Thyroid gland (tissue), 4 donors: ENCODE data around the gene DPEP1. TPM values are rescaled to one million over a fixed set of nuclear protein-coding genes. Genes with fewer than 3 reads are reported as not detected.

Experiments
- DNase-seq, 2 donors: peaks; one replicate each; pipeline ENCODE4 v3.0.0-alpha.2; 2019
- H3K27ac ChIP-seq, 3 donors: fragments of 200-600 bp; sonication (generic); 1 replicate in 2 of 3; 2 replicates in 1 of 3; pipeline ENCODE4 v1.5.1; 2016 to 2019; ENCODE audit warnings: mild to moderate bottlenecking in 1 of 3, moderate library complexity in 1 of 3
- H3K27me3 ChIP-seq: fragments of 200-600 bp; sonication (generic); one replicate; pipeline ENCODE4 v1.5.1; 2019
- H3K36me3 ChIP-seq, 2 donors: fragments of 200-600 bp; sonication (generic); one replicate each; pipeline ENCODE4 v1.5.1; 2016 to 2019
- H3K4me1 ChIP-seq, 2 donors: fragments of 200-600 bp; sonication (generic); one replicate each; pipeline ENCODE4 v1.5.1; 2017 to 2019
- H3K4me3 ChIP-seq, 3 donors: fragments of 200-600 bp; sonication (generic); replicated peaks in 1 of 3; 1 replicate in 2 of 3; 2 replicates in 1 of 3; pipeline ENCODE4 v1.5.1; 2016; ENCODE audit warnings: mild to moderate bottlenecking in 1 of 3
- H3K9me3 ChIP-seq: fragments of 200-600 bp; sonication (generic); one replicate; pipeline ENCODE4 v1.5.1; 2017
- POLR2A ChIP-seq, 2 donors: fragments of 450-650 bp; IDR thresholded peaks; one replicate each; pipeline ENCODE4 v1.6.1; 2017; ENCODE audit warnings: antibody characterized with exemption in 2 of 2, mild to moderate bottlenecking in 2 of 2, moderate library complexity in 1 of 2
- WGBS, 2 donors: methylation state at CpG; one replicate each; pipeline ENCODE4 v1.1.5; 2017; 5-methylcytosine and 5-hydroxymethylcytosine counted together
- intact Hi-C: fragments of 100-400 bp; cut with DNase I; formaldehyde crosslinking; loops from one replicate; pipeline ENCODE4 v1.15.1; 2023
- total RNA-seq, 4 donors: library from RNA; depleted of rRNA; stranded (reverse); fragments of >200 nt; gene quantifications; one replicate each; pipeline ENCODE4 v1.2.3, GENCODE V29; 2016
- TF ChIP-seq, protein P1 (sequence below), 6 experiments: fragments of 200-600 bp in 3 of 6; fragments of 450-650 bp in 3 of 6; sonication (generic) in 3 of 6; IDR thresholded peaks; one replicate each; pipeline ENCODE4 v1.5.1; 2016 to 2019; ENCODE audit warnings: antibody characterized with exemption in 6 of 6, mild to moderate bottlenecking in 2 of 6, inconsistent platforms in 1 of 6, moderate library complexity in 1 of 6

DPEP1 gene
- total RNA-seq, 4 donors from 2014 or later: 0.29 to 5.0 (median 1.3) TPM

DNA sequence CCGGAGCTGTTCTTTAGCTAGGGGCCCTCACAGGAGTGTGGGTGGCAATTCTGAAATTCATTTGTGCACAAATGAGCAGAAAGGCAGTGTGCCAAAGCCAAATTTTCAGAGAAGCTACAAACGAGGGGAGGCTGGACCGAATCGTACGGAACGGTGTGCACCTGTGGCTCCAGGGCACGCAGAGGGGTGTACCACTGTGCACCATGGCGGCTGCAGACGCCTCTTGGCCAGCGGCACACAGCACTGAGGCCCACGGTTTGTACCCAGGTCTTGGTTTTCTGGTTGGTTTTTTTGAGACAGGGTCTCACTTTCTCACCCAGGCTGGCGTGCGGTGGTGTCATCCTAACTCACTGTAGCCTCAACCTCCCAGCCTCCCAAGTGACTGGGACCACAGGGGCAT is 29.1 kb downstream of the DPEP1 start:
- DNase-seq: no peak
- TF ChIP-seq POLR2A (IDR thresholded peaks at IDR 0.05): no peak
- TF ChIP-seq, protein P1, sequence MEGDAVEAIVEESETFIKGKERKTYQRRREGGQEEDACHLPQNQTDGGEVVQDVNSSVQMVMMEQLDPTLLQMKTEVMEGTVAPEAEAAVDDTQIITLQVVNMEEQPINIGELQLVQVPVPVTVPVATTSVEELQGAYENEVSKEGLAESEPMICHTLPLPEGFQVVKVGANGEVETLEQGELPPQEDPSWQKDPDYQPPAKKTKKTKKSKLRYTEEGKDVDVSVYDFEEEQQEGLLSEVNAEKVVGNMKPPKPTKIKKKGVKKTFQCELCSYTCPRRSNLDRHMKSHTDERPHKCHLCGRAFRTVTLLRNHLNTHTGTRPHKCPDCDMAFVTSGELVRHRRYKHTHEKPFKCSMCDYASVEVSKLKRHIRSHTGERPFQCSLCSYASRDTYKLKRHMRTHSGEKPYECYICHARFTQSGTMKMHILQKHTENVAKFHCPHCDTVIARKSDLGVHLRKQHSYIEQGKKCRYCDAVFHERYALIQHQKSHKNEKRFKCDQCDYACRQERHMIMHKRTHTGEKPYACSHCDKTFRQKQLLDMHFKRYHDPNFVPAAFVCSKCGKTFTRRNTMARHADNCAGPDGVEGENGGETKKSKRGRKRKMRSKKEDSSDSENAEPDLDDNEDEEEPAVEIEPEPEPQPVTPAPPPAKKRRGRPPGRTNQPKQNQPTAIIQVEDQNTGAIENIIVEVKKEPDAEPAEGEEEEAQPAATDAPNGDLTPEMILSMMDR (IDR thresholded peaks at IDR 0.05): no peak
- H3K36me3 ChIP-seq: peaks cover 27 to 29% of the 10 kb centered on the region in 2 donors
- intact Hi-C loops: no loop called here
- H3K27me3 ChIP-seq: no peaks in the 10 kb centered on the region
- H3K27ac ChIP-seq: no peak overlapping the region
- peaks cover 0 to 10% of the 10 kb centered on the region in 2 donors for H3K4me1 ChIP-seq
- H3K4me3 ChIP-seq: no peak overlapping the region
- H3K9me3 ChIP-seq: no peaks in the 10 kb centered on the region
- 80 to 87% methylated on average over 10 to 13 of the region's 13 CpGs for WGBS, 2 donors

DNA sequence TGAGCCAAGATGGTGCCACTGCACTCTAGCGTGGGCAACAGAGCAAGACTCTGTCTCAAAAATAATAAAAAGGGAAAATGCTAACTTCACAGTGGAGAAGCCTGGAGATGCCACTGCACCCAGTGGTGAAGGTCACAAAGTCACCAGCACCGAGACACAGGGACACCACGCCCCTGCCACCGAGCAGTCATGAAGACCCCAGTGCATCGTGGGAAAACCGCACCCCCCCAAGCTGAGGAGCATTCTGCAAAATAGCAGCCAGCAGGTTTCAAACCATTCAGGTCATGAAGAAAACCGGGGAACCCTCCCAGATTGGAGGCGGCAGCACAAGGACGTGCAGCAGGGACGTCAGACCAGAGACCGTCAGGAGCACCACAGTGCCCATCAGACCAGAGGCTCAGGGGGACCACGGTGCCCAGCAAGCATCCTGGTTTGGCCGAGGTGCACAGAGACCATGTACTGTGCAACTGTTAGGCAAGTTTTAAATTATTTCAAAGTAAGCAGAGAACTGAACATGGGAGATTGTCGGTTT is 30.4 kb downstream of the DPEP1 start:
- intact Hi-C loops: no loop called here
- 83 to 94% methylated on average over 14 of the region's 14 CpGs for WGBS, 2 donors
- DNase-seq: no peak
- peaks cover 27 to 29% of the 10 kb centered on the region in 2 donors for H3K36me3 ChIP-seq
- no peak overlapping the region for H3K27ac ChIP-seq
- H3K4me1 ChIP-seq: peaks cover 0 to 10% of the 10 kb centered on the region in 2 donors
- no peaks in the 10 kb centered on the region for H3K27me3 ChIP-seq
- TF ChIP-seq POLR2A (IDR thresholded peaks at IDR 0.05): no peak
- TF ChIP-seq, protein P1 (IDR thresholded peaks at IDR 0.05): no peak
- H3K4me3 ChIP-seq: no peak overlapping the region
- no peaks in the 10 kb centered on the region for H3K9me3 ChIP-seq

DNA sequence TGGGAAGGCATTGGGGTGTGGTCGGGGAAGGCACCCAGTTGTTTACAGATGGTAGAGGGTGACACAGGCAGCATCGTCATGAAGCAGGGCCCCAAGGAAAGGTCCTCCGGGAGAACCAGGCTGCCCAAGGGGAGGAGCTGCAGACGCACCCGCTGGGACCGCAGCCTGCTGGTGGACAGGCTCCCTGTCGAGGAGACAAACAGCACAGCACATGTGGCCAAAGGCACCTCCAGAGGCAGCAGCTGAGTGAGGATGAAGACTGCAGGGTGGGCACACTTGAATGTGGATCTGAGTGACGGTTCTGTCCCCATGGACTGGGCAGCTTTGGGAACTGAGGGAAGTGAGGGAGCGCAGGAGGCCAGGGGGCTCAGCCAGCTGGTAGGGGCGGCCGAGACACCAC is 31.7 kb downstream of the DPEP1 start:
- peaks cover 0 to 10% of the 10 kb centered on the region in 2 donors for H3K4me1 ChIP-seq
- no peak overlapping the region for H3K27ac ChIP-seq
- intact Hi-C loops: no loop called here
- WGBS, 2 donors: 92 to 94% methylated on average over 9 to 11 of the region's 11 CpGs
- H3K4me3 ChIP-seq: no peak overlapping the region
- DNase-seq: no peak
- H3K9me3 ChIP-seq: no peaks in the 10 kb centered on the region
- peaks cover 27 to 29% of the 10 kb centered on the region in 2 donors for H3K36me3 ChIP-seq
- H3K27me3 ChIP-seq: no peaks in the 10 kb centered on the region
- TF ChIP-seq POLR2A (IDR thresholded peaks at IDR 0.05): no peak
- TF ChIP-seq, protein P1 (IDR thresholded peaks at IDR 0.05): no peak

DNA sequence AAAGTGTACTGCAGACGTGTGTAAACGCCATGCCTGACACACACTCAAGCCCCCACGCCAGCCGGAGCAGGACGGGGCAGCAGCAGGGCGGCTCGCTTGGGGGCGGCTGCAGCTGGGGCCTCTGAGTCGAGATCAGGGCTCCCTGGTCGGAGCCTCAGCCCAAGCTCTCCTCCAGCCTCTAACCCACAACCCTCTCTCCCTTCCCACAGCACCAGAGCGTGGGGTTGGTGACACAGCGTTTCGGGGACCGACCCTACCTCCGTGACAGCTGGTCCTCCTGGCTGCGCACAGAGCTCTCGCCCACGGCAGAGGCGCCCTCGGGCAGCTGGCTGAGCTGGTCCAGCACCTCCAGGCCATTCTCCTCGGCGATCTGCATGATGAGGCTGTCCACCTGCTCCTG is 32.8 kb downstream of the DPEP1 start:
- H3K27ac ChIP-seq: no peak overlapping the region
- peaks cover 0 to 5% of the 10 kb centered on the region in 2 donors for H3K4me1 ChIP-seq
- no peak overlapping the region for H3K4me3 ChIP-seq
- H3K36me3 ChIP-seq: peaks cover 27 to 29% of the 10 kb centered on the region in 2 donors
- TF ChIP-seq POLR2A (IDR thresholded peaks at IDR 0.05): no peak
- TF ChIP-seq, protein P1 (IDR thresholded peaks at IDR 0.05): no peak
- WGBS, 2 donors: 97 to 100% methylated on average over 20 to 22 of the region's 22 CpGs
- intact Hi-C loops: no loop called here
- no peaks in the 10 kb centered on the region for H3K9me3 ChIP-seq
- no peak for DNase-seq
- no peaks in the 10 kb centered on the region for H3K27me3 ChIP-seq

DNA sequence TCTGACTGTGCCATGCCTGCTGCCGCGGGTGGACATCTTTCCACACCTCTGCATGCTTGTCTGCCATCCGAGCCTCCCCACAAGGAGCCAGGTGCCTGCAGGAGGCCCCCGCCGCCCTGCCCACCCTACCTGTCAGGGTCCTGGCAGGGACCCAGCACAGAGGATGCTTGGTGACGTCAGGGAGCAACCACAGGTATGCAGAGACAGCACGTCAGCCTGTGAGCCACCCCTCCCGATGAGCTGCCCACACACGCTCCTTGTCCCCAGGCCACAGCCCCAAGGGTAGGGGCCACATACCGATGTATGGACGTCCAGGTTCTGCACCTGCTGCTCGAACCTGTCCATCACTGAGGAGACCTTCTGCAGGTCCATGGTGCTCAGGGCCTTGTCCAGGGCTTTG is 33.5 kb downstream of the DPEP1 start:
- no peaks in the 10 kb centered on the region for H3K27me3 ChIP-seq
- peaks cover 27 to 29% of the 10 kb centered on the region in 2 donors for H3K36me3 ChIP-seq
- 86 to 97% methylated on average over 3 to 6 of the region's 12 CpGs for WGBS, 2 donors
- no peaks in the 10 kb centered on the region for H3K9me3 ChIP-seq
- DNase-seq: no peak
- no peak overlapping the region for H3K4me3 ChIP-seq
- intact Hi-C loops: no loop called here
- H3K27ac ChIP-seq: no peak overlapping the region
- TF ChIP-seq, protein P1 (IDR thresholded peaks at IDR 0.05): no peak
- no peak for TF ChIP-seq POLR2A (IDR thresholded peaks at IDR 0.05)
- H3K4me1 ChIP-seq: no peaks in the 10 kb centered on the region
